Smooth muscle cell (in vitro differentiated cells): ENCODE data around the gene FADS2. TPM values are rescaled to one million over a fixed set of nuclear protein-coding genes. Genes with fewer than 3 reads are reported as not detected.

Experiments
- DNase-seq: peaks from one replicate; lab custom pipeline; 2025; ENCODE audit not compliant: unreplicated experiment; lab: John Stamatoyannopoulos, UW
- H2AFZ ChIP-seq: fragments of 200-600 bp; sonication (generic); 2 replicates; pipeline ENCODE4 v1.6.0; 2016; ENCODE audit warnings: antibody characterized with exemption, low read depth, mild to moderate bottlenecking
- H3F3A ChIP-seq: fragments of 200-600 bp; sonication (generic); 2 replicates; pipeline ENCODE4 v1.6.0; 2017; ENCODE audit warnings: antibody characterized with exemption, low read depth
- H3K27ac ChIP-seq: fragments of 200-600 bp; sonication (generic); 2 replicates; pipeline ENCODE4 v1.5.1; 2016; ENCODE audit warnings: low read depth, mild to moderate bottlenecking
- H3K27me3 ChIP-seq: fragments of 200-600 bp; sonication (generic); 2 replicates; pipeline ENCODE4 v1.6.1; 2016; ENCODE audit warnings: low read depth, mild to moderate bottlenecking
- H3K36me3 ChIP-seq: fragments of 200-600 bp; sonication (generic); 2 replicates; pipeline ENCODE4 v1.5.1; 2016; ENCODE audit warnings: low read depth
- H3K4me1 ChIP-seq: fragments of 200-600 bp; sonication (generic); 2 replicates; pipeline ENCODE4 v1.5.1; 2016; ENCODE audit warnings: low read depth
- H3K4me2 ChIP-seq: fragments of 200-600 bp; sonication (generic); 2 replicates; pipeline ENCODE4 v1.6.0; 2016; ENCODE audit warnings: mild to moderate bottlenecking
- H3K4me3 ChIP-seq: fragments of 200-600 bp; sonication (generic); 2 replicates; pipeline ENCODE4 v1.5.1; 2016; ENCODE audit warnings: mild to moderate bottlenecking
- H3K79me2 ChIP-seq: fragments of 200-600 bp; sonication (generic); 2 replicates; pipeline ENCODE4 v1.6.0; 2016; ENCODE audit warnings: low read depth, mild to moderate bottlenecking
- H3K9ac ChIP-seq: fragments of 200-600 bp; sonication (generic); 2 replicates; pipeline ENCODE4 v1.6.0; 2016; ENCODE audit warnings: low read depth
- H3K9me3 ChIP-seq: fragments of 200-600 bp; sonication (generic); replicated peaks from 2 replicates; pipeline ENCODE4 v1.5.1; 2016; ENCODE audit warnings: low read depth
- H4K20me1 ChIP-seq: fragments of 200-600 bp; sonication (generic); 2 replicates; pipeline ENCODE4 v1.6.0; 2016; ENCODE audit warnings: low read depth
- WGBS: methylation state at CpG from one replicate; pipeline ENCODE4 v1.1.7; 2016; ENCODE audit warnings: low lambda C conversion rate; 5-methylcytosine and 5-hydroxymethylcytosine counted together
- polyA plus RNA-seq: library from polyadenylated mRNA; unstranded; fragments of >200 nt; fragmentation: Nextera tagmentation; extraction: Ambion mirVana; gene quantifications from 2 replicates; pipeline ENCODE4 v1.2.1, GENCODE V29; 2016
- total RNA-seq: library from RNA; depleted of rRNA; stranded (reverse); fragments of >200 nt; gene quantifications from 2 replicates; pipeline ENCODE4 v1.2.3, GENCODE V29; 2014
- TF ChIP-seq, protein P1 (sequence below): fragments of 200-600 bp; sonication (generic); IDR thresholded peaks from 2 replicates; pipeline ENCODE4 v1.5.1; 2017; ENCODE audit warnings: borderline replicate concordance, mild to moderate bottlenecking, antibody characterized with exemption; ENCODE audit not compliant: insufficient read depth, poor library complexity, severe bottlenecking

Gene FADS2
- total and polyA plus RNA-seq, 2 experiments from 2014 or later: 279 to 495 TPM

GRCh38 chr11:61905801-61906521, 77.9 kb downstream of the FADS2 start:
- TF ChIP-seq, protein P1, sequence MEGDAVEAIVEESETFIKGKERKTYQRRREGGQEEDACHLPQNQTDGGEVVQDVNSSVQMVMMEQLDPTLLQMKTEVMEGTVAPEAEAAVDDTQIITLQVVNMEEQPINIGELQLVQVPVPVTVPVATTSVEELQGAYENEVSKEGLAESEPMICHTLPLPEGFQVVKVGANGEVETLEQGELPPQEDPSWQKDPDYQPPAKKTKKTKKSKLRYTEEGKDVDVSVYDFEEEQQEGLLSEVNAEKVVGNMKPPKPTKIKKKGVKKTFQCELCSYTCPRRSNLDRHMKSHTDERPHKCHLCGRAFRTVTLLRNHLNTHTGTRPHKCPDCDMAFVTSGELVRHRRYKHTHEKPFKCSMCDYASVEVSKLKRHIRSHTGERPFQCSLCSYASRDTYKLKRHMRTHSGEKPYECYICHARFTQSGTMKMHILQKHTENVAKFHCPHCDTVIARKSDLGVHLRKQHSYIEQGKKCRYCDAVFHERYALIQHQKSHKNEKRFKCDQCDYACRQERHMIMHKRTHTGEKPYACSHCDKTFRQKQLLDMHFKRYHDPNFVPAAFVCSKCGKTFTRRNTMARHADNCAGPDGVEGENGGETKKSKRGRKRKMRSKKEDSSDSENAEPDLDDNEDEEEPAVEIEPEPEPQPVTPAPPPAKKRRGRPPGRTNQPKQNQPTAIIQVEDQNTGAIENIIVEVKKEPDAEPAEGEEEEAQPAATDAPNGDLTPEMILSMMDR: no peak
- Histone ChIP-seq H3K9ac (no peak overlapping the region), H3K4me3 (no peak overlapping the region), H3K36me3 (no peaks in the 10 kb centered on the region), H3K27me3 (no peaks in the 10 kb centered on the region), H3K27ac (no peak overlapping the region), H3K9me3 (no peaks in the 10 kb centered on the region), H3K79me2 (no peaks in the 10 kb centered on the region), H4K20me1 (no peaks in the 10 kb centered on the region), H3K4me1 (peaks cover 3% of the 10 kb centered on the region), H3K4me2 (no peak overlapping the region), H3F3A (no peaks in the 10 kb centered on the region), H2AFZ (no peak overlapping the region)
- DNase-seq: no peak
- 97% methylated on average over 14 of the region's 14 CpGs for WGBS

DNA sequence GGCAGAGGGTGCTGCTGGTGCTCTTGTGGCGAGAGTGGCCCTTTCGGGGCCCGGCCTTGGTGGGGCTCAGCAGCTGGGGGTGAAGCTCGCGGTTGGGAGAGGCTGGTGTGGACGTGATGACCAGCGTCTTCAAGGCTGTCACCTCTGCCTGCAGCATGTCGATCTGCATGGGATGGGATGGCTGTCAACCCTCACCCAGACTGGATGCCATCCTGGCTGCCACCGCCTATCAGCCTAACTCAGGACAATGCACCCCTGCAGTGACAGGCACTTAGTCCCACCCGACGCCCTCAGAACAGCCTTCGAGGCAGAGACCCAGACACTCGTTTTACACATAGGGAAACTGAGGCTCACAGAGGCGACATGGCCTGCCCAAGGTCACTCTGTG, 78.4 kb downstream of the FADS2 start:
- DNase-seq: no peak
- H3K4me2 ChIP-seq: no peak overlapping the region
- TF ChIP-seq, protein P1: no peak
- H3K27ac ChIP-seq: no peak overlapping the region
- no peak overlapping the region for H3K4me3 ChIP-seq
- no peak overlapping the region for H2AFZ ChIP-seq
- no peaks in the 10 kb centered on the region for H3K79me2 ChIP-seq
- H3K4me1 ChIP-seq: peaks cover 3% of the 10 kb centered on the region
- H3K36me3 ChIP-seq: no peaks in the 10 kb centered on the region
- no peaks in the 10 kb centered on the region for H3F3A ChIP-seq
- 91% methylated on average over 14 of the region's 14 CpGs for WGBS
- H4K20me1 ChIP-seq: no peaks in the 10 kb centered on the region
- H3K27me3 ChIP-seq: no peaks in the 10 kb centered on the region
- H3K9me3 ChIP-seq: no peaks in the 10 kb centered on the region
- no peak overlapping the region for H3K9ac ChIP-seq

DNA sequence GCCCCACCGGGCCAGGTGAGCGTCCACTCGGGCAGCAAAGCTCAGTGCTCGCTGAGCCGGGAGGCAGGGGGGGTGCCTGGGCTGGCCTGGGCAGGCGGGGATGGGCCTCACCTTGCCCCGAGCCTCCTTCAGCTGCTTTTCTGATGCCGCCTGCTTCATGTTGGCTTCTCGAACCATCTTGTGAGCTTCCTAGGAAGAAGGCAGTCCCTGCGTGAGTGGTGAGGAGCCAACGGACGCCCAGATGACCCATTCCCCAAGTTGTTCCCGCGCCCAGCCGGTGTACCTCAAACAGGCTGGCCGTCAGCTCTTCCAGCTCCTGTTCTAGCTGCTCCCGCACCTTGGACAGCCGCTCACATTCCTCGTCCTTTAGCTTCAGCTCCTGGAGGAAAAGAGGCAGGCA, 79.2 kb downstream of the FADS2 start:
- TF ChIP-seq, protein P1: no peak
- peaks cover 3% of the 10 kb centered on the region for H3K4me1 ChIP-seq
- H4K20me1 ChIP-seq: no peaks in the 10 kb centered on the region
- H3K27me3 ChIP-seq: no peaks in the 10 kb centered on the region
- H3K4me2 ChIP-seq: no peak overlapping the region
- no peak overlapping the region for H3K27ac ChIP-seq
- 92% methylated on average over 18 of the region's 19 CpGs for WGBS
- H3F3A ChIP-seq: no peaks in the 10 kb centered on the region
- no peaks in the 10 kb centered on the region for H3K79me2 ChIP-seq
- H3K4me3 ChIP-seq: no peak overlapping the region
- H3K36me3 ChIP-seq: no peaks in the 10 kb centered on the region
- no peaks in the 10 kb centered on the region for H3K9me3 ChIP-seq
- no peak for DNase-seq
- H3K9ac ChIP-seq: no peak overlapping the region
- no peak overlapping the region for H2AFZ ChIP-seq
